MCF 10A (cell line): ENCODE data around the gene DEXI. TPM values are rescaled to one million over a fixed set of nuclear protein-coding genes. Genes with fewer than 3 reads are reported as not detected.
A peak's percentile ranks its signal among the peaks of the same experiment; 100 is the strongest.

Experiments used
- BruUV-seq: library from RNA; stranded (reverse); fragments of 400-500 nt; replicated peaks from 2 replicates; lab custom pipeline; 2021; lab: Mats Ljungman, UMichigan
- CTCF ChIA-PET: fragments of 300-600 bp; sonication (Branson Sonifier 250); formaldehyde crosslinking; extraction: SDS; loops from one replicate; lab custom pipeline; 2021; ENCODE audit warnings: antibody characterized with exemption, inconsistent platforms; lab: Yijun Ruan, JAX
- POLR2A ChIA-PET: fragments of 300-600, 350-650 bp; sonication (Branson Sonifier 250); formaldehyde crosslinking; extraction: SDS; loops from one replicate; lab custom pipeline; 2020; ENCODE audit warnings: antibody characterized with exemption, inconsistent platforms; lab: Yijun Ruan, JAX
- DNase-seq: peaks from one replicate; pipeline ENCODE4 v3.0.0-alpha.2; 2018; ENCODE audit not compliant: unreplicated experiment
- H3K27ac Mint-ChIP-seq: one replicate; pipeline ENCODE4 v1.8.0; 2022; ENCODE audit warnings: mild to moderate bottlenecking, low read depth, mixed read lengths; ENCODE audit not compliant: unreplicated experiment
- H3K27me3 Mint-ChIP-seq: one replicate; pipeline ENCODE4 v1.8.0; 2022; ENCODE audit warnings: mixed read lengths; ENCODE audit not compliant: insufficient read depth, unreplicated experiment
- H3K36me3 Mint-ChIP-seq: one replicate; pipeline ENCODE4 v1.8.0; 2022; ENCODE audit warnings: mild to moderate bottlenecking, moderate library complexity, mixed read lengths; ENCODE audit not compliant: insufficient read depth, unreplicated experiment
- H3K4me1 Mint-ChIP-seq: one replicate; pipeline ENCODE4 v1.8.0; 2022; ENCODE audit warnings: mixed read lengths; ENCODE audit not compliant: insufficient read depth, unreplicated experiment
- H3K4me3 Mint-ChIP-seq: one replicate; pipeline ENCODE4 v1.8.0; 2022; ENCODE audit warnings: mild to moderate bottlenecking, moderate library complexity, mixed read lengths; ENCODE audit not compliant: unreplicated experiment
- H3K9me3 Mint-ChIP-seq: one replicate; pipeline ENCODE4 v1.8.0; 2022; ENCODE audit warnings: mixed read lengths; ENCODE audit not compliant: unreplicated experiment
- intact Hi-C: fragments of 100-400 bp; cut with micrococcal nuclease; formaldehyde crosslinking; loops from 2 replicates; pipeline ENCODE4 v1.14.1; 2022
- total RNA-seq: library from RNA; stranded (reverse); gene quantifications from 2 replicates; pipeline ENCODE4 v1.2.3, GENCODE V29; 2022
- TF ChIP-seq, protein P1 (sequence below): fragments of 200-600 bp; IDR thresholded peaks from one replicate; pipeline ENCODE4 v1.8.0; 2022; ENCODE audit warnings: antibody characterized with exemption, mild to moderate bottlenecking; ENCODE audit not compliant: unreplicated experiment

Gene DEXI
- total RNA-seq, 1 experiment from 2014 or later, result 24.1 TPM

DNA sequence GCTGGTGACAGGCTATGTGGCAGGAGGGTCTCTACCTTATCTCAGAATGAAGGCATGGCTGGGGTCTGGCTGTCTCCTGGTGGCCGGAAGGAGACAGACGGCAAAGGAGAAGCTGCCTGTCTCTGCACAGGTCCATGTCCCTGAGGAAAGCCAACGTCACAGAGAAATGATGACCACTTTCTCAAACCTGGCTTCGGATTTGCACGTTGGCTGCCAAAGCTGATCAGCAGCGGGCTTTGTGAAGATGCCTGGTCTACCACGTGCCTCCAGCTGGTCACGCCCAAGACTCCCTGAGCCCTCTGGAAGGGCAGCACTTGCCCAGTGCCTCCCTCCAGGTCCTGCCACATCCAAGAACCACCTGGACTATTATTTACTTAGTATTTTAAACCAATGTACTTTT, 8.4 kb downstream of the DEXI start:
- ChIA-PET POLR2A (no interaction called here), CTCF (interaction anchor here (0.5 to 1.3 kb wide), 4 partner anchors 15 to 196 kb away, joined by 3 to 5 read pairs (median 4); no protein-coding TSS in a partner anchor)
- no TSS peak for BruUV-seq
- DNase-seq, result no peak
- TF ChIP-seq, protein P1, sequence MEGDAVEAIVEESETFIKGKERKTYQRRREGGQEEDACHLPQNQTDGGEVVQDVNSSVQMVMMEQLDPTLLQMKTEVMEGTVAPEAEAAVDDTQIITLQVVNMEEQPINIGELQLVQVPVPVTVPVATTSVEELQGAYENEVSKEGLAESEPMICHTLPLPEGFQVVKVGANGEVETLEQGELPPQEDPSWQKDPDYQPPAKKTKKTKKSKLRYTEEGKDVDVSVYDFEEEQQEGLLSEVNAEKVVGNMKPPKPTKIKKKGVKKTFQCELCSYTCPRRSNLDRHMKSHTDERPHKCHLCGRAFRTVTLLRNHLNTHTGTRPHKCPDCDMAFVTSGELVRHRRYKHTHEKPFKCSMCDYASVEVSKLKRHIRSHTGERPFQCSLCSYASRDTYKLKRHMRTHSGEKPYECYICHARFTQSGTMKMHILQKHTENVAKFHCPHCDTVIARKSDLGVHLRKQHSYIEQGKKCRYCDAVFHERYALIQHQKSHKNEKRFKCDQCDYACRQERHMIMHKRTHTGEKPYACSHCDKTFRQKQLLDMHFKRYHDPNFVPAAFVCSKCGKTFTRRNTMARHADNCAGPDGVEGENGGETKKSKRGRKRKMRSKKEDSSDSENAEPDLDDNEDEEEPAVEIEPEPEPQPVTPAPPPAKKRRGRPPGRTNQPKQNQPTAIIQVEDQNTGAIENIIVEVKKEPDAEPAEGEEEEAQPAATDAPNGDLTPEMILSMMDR, result no peak
- intact Hi-C loops, result no loop called here
- no peaks in the 10 kb centered on the region for H3K9me3 Mint-ChIP-seq
- no peaks in the 10 kb centered on the region for H3K27me3 Mint-ChIP-seq
- peaks cover 37% of the 10 kb centered on the region for H3K36me3 Mint-ChIP-seq
- peak overlapping the region; percentile 27 for H3K27ac Mint-ChIP-seq
- H3K4me3 Mint-ChIP-seq, result no peak overlapping the region
- peaks cover 6% of the 10 kb centered on the region for H3K4me1 Mint-ChIP-seq

DNA sequence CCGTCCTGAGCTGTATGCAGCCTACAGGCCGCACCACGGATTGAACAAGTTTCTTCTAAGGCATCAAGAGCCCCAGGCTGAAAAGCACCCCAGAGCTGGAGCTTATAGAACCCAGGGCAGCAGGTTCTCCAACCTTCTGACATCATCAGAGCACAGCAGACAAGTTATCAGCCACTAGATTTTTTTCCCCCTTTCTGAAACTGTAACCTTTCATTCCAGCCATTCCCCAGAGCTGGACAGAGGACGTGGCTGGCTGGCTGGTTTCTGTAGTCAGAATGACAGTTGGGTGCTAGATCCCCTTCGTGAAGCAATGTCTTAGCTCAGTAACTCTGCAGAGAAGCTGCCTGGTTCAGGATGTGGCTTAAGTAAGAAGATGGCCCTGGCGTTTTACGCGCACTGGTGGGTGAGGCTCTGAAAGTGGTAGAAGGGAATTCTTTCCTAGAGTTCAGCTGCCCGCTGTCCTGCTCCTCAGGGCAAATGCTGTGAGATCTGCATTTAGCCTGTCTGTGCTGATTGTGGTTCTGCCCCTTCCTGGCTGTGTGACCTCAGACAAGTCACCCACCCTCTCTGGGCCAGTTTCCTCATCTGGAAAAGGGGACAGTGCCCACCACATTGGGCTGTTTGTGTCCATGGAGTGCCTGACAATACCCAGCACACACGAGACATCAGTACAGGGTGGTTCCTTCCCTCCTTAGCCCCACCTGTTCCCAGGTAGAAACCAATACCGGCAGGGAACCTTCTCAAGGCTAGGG, 9.1 kb downstream of the DEXI start:
- TF ChIP-seq, protein P1, result no peak
- BruUV-seq, result no TSS peak

DNA sequence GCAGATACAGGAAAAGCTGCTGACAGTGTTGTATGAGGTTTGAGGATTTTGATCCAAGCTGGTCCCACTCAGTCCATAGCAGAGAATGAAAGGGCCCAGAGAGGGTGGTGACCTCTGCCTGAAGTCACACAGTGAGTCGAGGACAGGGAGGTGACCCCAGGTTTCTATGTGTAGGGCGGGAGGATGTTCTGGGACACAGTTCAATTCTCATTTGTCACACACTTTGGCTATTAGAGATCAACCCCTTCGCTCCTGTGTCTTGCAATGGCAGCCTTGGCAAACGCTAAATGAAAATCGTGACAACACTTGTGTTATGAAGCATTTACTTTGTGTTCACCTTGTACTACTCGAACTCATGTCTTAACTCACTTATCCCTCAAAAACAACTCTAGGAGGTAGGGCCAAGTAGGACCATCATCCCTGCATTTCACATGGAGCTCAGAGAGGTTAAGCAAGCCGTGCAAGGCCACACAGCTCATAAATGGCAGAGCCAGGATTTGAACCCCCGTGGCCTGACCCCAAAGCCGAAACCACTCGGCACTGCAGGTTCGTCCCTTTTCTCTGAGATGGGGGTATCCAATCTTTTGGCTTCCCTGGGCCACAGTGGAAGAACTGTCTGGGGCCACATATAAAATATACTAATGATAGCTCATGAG, 10.2 kb downstream of the DEXI start:
- CTCF ChIA-PET, result interaction anchor here (0.6 to 2.0 kb wide), 5 partner anchors 9 to 399 kb away, joined by 3 to 5 read pairs (median 3); no protein-coding TSS in a partner anchor
- DNase-seq, result no peak
- POLR2A ChIA-PET, result no interaction called here

More for the DNA sequence above, 9.1 kb downstream of the DEXI start:
- Mint-ChIP-seq H3K27me3 (no peaks in the 10 kb centered on the region), H3K4me1 (no peaks in the 10 kb centered on the region), H3K36me3 (peaks cover 37% of the 10 kb centered on the region), H3K9me3 (no peaks in the 10 kb centered on the region), H3K27ac (peak overlapping the region; percentile 42), H3K4me3 (no peak overlapping the region)
- ChIA-PET POLR2A (no interaction called here), CTCF (interaction anchor here (0.6 to 2.0 kb wide), 6 partner anchors 8 to 693 kb away, joined by 3 to 5 read pairs (median 4); no protein-coding TSS in a partner anchor)
- DNase-seq, result no peak
- intact Hi-C loops, result no loop called here

More for the DNA sequence above, 10.2 kb downstream of the DEXI start:
- H3K27ac Mint-ChIP-seq, result no peak overlapping the region
- H3K36me3 Mint-ChIP-seq, result peaks cover 47% of the 10 kb centered on the region
- H3K4me1 Mint-ChIP-seq, result no peaks in the 10 kb centered on the region
- H3K4me3 Mint-ChIP-seq, result no peak overlapping the region
- TF ChIP-seq, protein P1, result no peak
- no peaks in the 10 kb centered on the region for H3K27me3 Mint-ChIP-seq
- intact Hi-C loops, result no loop called here
- BruUV-seq, result no TSS peak
- H3K9me3 Mint-ChIP-seq, result no peaks in the 10 kb centered on the region
